GM19240 (cell line): ENCODE measurements around the gene GGT6.
"Not testable (repeated sequence)": the region's sequence is repeated elsewhere in the genome, so short reads cannot be mapped to it uniquely, and the experiment has no call there.

Experiments used
- DNase-seq: peaks from one replicate; pipeline ENCODE4 v3.0.0; 2011; ENCODE audit warnings: low spot score; ENCODE audit not compliant: insufficient read length

GGT6 gene, protein sequence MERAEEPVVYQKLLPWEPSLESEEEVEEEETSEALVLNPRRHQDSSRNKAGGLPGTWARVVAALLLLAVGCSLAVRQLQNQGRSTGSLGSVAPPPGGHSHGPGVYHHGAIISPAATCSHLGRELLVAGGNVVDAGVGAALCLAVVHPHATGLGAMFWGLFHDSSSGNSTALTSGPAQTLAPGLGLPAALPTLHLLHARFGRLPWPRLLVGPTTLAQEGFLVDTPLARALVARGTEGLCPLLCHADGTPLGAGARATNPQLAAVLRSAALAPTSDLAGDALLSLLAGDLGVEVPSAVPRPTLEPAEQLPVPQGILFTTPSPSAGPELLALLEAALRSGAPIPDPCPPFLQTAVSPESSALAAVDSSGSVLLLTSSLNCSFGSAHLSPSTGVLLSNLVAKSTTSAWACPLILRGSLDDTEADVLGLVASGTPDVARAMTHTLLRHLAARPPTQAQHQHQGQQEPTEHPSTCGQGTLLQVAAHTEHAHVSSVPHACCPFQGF

DNA sequence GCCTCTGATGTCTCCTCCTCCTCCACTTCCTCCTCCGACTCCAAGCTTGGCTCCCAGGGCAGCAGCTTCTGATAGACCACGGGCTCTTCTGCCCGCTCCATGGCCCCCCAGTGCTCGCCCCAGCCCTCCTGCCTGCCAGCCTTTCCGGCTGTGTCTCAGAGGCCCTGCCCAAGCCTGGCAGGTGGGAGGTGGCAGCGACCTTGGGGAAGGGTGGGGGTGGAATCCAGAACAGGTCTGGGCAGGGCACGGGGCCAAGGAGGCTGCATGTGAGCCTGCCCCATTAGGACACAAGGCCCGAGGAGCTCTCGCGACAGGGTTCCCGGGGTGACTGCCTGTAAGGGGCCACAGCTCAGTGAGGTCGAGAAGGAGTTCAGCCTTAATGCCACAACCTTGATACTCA is at the start of gene GGT6:
GGT6 (minus strand) TSS at position 157 of the 400 bp plus-strand sequence; CDS start at position 101, 56 bp downstream.
- no peak for DNase-seq

DNA sequence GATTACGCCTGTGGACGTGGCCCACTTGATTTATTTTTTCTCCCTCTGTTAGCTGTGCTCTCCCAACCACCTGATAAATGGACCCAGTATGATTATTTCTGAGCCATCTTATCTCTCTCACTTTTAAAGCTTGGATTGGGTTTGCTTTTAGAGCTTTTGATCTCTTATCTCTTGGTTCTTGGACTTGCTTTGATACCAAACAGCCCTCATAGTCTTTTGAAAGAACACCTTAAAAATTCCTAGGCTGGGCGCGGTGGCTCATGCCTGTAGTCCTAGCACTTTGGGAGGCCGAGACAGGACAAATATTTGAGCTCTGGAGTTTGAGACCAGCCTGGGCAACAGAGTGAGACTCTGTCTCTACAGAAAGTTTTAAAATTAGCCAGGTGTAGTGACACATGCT is 49.8 kb upstream of the GGT6 start:
- DNase-seq: no peak

DNA sequence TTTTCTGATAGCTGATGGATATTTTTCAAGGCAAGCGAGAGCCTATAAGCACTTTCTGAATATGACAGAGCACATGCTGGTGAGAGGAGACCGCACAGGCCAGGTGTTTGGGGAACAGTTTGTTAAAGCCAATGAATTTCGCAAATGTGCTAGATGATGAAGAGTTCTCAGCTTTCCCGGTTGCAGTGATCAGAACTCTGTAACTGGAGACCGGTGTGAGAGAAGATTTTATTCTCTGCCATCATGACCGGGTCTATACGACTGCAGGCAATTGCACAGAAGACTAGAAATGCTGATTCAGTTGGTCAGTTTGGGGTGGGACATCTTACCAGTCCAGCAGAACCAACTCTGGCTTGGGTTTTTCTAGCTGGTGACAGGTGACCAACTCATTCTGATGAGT is 49.4 kb upstream of the GGT6 start:
- no peak for DNase-seq

DNA sequence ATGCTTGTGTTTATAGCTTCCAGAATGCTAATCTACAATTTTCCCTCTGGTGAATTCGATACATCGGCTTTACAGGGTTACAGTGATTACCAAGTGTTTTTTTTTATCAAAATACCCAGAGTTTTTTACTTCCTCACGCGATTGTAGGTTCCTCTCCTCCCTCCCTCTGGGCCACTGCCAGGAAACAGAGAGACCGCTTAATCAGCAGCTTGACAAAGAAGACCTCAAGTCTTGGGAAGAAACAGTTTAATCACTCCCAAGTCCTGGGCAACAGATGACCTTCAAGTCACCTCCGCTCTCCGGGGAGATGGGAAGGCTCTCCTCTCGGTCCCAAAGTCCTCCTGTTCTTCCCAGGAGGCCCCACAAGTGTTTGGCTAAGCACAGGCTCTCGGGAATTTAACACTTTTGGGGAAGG is 47.4 kb upstream of the GGT6 start:
- DNase-seq: no peak

DNA sequence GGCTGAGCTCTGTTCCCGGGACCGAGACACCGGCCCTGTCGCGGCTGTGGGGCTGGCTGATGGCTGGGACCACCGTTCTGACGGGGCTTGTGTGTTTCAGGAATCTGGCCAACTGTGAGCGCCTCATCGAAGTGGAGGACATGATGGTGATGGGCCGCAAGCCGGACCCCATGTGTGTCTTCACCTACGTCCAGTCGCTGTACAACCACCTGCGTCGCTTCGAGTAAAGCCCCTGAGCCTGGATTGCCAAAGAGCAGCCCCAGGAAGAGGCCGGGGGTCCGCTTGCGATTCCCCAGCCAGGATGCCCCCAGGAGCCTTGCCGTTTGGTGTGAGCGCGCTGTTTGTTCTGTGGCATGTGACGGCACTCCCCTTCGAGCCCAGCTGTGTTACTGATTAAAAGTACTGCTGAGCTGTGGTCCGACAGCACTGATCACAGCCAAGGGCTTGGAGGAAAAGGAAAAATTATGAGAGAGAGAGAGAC is 46.9 kb upstream of the GGT6 start:
- DNase-seq: no peak

DNA sequence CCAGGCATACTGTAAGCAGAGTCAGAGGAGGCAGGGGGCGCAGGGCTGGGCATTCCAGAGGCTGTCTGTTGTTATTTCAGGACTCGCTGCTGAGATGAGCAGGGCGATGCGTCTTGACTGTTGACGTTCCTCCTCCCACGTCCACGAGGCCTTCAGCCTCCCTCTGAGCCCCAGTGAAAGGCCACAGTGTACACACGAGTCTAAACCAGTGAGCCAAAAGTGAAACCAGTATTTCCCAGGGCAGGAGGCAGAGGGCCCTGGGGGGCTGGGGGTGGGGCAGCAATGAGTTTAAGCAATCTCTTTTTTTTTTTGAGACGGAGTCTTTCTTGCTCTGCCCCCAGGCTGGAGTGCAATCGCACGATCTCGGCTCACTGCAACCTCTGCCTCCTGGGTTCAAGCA is 45.4 kb upstream of the GGT6 start:
- no peak for DNase-seq

DNA sequence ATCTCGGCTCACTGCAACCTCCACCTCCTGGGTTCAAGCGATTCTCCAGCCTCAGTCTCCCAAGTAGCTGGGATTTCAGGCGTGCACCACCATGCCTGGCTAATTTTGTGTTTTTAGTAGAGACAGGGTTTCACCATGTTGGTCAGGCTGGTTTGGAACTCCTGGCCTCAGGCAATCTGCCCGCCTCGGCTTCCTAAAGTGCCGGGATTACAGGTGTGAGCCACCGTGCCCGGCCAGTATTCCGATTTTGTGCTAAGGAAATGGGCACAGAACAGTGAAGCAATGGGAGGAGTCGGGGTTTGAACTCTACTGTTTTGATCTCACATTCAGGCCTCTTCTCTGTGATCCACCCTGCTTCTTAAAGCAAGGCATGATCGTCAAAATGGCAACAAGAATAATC is 44.4 kb upstream of the GGT6 start:
- not testable (repeated sequence) for DNase-seq

DNA sequence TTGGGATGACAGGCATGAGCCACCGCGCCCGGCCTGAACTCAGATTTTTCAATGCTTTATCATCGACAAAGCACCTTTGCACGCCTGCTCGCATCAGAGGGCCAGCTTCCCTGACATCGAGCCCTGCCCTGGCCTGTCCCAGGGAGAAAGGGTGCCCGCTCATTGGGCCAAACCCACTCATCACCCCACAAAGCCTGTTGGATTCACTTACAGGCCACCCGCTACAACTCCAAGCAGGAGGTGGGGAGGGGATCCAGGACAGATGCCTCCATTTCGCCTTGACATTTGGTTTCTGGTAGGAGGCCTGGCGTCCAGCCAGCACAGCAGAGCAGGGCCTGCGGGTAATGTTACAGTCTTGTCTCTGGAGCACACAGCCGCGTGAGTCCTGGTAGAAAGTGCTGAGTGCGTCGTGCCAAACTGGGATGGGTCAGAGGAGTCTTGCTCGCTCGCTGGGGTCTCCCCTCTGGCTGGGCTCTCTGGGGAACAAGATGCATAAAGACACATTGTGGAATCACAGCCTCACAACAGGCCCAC is 43.8 kb upstream of the GGT6 start:
- no peak for DNase-seq

DNA sequence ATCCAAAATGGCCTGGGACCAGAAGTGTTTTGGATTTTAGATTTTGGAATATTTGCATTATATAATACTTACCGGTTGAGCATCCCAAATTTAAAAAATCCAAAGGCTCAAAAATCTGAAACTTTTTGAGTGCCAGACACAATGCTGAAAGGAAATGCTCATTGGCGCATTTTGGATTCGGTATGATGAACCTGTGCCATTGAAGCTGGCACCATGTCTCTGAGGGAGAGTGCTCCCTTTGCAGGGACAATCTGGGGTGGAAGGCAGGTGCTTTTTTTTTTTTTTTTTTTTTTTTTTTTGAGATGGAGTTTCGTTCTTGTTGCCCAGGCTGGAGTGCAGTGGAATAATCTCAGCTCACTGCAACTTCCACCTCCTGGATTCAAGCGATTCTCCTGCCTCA is 41.7 kb upstream of the GGT6 start:
- DNase-seq: no peak

DNA sequence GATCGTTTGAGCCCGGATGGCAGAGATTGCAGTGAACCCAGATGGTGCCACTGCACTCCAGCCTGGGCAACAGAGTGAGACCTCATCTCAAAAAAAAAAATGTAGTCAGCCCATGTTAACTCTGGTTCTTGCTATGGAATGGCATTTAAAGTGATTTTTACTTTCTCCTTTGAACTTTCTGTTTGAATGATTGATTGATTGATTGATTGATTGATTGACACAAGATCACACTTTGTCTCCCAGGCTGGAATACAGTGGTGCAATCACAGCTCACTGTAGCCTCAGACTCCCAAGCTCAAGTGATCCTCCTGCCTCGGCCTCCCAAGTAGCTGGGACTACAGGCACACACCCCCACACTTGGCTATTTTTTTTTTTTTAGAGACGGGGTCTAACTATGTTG is 40.9 kb upstream of the GGT6 start:
- no peak for DNase-seq

DNA sequence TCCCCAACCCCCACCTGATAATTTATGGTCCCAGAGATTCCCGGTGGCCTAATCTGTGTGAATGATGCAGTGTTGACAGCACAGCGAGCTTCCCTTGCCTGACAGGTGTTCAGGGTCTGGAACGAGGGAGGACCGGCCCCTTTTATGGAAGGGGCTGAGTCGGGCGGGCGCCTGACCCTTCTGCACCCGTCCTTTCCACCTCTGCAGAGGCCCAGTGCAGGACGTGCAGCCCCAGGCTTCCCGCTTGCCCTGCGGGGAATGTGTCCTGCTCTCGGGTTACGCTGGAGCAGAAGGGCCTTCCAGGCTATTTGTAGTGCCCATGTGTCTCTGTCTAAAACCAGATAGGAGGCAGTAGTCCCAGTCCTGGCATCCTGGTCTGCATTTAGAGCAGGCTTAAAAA is 40.2 kb upstream of the GGT6 start:
- DNase-seq: no peak

DNA sequence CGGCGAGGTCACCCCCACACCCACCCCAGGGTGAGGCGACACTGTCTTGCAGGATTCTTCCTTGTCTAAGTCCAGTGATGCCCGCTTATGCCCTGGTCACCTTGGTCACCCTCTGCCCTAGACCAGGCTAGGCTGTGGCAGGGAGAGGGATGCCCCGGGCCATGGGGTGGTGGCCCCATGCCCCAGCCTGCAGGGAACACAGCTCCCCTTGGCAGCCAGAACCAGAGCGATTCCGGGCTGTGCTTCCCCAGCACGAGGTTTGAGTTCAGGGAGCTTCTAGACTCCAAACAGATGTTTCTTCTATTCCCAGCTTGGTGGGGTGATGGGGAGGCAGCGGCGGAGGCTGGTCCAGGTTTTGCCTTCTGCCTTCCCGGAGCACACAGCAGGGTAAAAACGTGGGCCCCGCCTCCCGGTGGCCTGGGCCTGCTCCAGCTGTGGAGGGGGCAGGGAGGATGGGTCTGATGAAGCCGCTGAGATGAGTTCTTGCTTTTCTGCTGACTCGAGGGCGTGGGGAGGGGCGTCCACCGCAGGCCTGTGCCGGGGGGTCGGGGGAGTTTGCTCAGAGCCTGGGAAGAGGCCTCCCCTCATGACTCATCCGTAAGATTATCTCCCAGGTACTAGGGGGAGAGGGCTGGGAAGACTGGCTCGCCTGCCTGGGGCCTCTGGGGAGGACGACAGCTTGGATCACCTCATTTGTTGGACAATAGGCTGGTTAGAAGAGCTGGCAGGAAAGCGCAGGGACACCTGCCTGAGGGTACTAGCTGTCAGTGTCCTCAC is 39.3 kb upstream of the GGT6 start:
- DNase-seq: no peak

DNA sequence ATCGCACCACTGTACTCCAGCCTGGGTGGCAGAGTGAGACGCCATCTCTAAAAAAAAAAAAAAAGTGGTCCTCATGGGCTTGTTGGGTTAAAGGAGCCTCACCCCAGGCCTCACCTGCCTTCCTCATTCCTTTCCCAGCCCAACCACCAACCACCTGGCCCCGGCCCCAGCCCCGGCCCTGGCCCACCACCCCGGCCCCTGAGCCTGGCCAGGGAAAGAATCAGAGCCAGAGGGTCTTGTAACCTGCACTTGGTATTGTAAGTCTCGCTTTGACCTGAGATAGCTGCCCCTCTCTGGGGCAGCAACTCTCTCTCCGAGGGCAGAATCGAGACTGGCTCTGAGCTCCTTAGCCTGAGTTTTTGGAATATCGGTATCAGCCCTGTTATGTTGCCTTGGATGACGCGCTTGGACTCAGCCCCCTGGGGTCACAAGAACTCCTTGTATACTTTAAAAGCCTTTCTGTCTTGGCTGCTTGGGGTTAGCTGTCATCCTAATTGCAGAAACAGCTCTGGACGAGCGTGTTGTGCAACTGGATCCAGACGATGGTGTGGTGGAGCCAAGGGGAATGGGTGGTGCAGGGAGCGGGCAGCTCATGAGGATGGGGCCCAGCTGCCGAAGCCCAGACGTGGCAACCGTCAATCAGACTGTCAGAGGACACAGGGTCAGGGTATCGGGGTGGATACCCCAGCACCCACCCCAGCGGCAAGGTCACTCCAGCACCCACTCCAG is 38.6 kb upstream of the GGT6 start:
- no peak for DNase-seq

DNA sequence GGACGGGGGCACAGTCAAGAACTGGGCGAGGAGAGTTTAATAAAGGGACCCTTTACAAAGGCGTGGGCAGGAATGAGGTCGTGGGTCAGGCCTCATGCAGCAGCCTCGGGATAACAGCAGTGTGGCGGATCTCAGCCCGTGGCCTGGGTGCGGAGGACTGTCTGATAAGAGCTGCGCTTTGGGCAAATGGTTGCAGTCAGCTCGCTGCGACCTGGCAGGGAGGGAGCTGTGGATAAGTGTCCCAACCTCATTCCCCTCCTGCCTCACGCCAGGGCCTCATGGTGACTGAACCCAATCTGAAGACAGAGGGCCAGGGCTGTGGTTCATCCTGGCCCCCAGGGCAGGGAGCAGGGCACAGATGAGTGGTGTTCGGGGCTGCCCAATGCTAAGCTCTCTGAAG is 37.6 kb upstream of the GGT6 start:
- DNase-seq: no peak

DNA sequence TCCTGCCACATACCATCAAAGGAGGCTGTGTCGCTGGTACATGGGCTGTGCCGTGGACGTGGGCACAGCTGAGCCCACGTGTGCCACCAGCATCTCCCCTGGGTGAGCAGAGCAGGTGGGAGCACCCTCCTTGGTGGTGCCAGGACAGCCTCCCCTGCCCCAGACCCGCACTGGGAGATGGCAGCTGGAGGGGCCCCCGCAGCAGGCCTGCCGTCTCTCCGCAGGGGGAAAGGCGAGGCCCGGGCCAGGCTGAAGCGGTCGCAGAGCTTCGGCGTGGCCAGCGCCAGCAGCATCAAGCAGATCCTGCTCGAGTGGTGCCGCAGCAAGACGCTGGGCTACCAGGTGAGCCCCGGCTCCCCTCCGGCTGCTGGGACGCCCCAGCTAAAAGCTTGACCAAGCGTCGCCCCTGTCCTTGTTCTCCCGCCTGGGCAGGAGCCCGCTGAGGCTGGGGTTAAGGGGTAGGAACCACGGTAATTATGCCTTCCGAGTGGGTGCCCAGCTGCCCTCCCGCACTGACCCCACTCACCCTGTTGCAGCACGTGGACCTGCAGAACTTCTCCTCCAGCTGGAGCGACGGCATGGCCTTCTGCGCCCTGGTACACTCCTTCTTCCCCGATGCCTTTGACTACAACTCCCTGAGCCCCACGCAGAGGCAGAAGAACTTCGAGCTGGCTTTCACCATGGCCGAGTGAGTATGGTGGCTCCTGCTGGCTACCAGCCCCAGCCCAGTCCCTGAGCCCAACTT is 36.4 kb upstream of the GGT6 start:
- no peak for DNase-seq

DNA sequence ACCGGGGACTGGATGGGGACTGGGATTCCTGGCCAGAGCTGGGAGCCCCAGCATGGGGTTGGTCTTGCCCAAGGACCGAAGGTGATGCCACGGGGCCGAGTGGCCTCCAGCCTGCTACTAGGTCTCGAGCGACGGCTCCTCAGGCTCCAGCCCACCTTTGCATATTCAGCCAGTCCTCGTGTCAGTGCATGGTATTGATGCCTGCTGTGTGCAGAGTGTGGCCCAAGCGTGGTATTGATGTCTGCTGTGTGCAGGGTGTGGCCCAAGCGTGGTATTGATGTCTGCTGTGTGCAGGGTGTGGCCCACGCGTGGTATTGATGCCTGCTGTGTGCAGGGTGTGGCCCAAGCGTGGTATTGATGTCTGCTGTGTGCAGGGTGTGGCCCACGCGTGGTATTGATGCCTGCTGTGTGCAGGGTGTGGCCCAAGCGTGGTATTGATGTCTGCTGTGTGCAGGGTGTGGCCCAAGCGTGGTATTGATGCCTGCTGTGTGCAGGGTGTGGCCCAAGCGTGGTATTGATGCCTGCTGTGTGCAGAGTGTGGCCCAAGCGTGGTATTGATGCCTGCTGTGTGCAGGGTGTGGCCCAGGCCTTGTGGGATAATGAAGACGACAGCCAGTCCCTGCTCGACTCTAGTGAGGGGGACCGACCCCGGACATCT is 35.4 kb upstream of the GGT6 start:
- DNase-seq: not testable (repeated sequence)

DNA sequence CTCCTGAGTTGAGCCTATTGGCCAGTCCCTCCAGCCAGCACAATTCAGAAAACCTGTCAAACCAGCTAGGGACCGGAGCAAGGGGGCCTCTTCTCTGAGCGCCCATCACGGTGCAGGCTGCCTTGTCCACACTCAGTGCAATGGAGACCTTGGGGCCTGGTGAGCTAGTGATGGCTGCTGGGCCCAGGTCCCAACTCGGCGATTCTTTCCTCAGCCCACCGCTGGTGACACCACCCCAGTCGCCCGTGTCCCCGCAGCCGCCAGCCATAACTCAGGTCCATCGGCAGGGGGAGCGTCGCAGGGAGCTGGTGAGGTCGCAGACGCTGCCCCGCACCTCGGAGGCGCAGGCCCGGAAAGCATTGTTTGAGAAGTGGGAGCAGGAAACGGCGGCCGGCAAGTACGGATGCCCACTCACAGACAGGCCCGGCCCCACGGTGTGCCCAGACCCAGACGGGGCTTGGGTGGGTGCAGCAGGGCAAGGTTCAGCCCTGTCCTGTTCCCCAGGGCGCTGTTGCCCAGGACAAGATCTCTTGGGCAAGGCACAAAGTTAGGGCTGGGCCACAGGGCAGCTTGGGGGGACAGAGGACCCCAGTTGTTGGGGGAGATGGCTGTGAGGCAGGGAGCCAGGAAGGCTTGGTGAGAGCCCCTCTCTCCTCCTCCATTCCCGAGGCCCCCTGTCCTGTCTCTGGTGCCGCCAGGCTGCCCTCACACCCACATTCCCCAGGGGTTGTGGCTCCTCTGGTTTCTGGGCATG is 34.7 kb upstream of the GGT6 start:
- no peak for DNase-seq

DNA sequence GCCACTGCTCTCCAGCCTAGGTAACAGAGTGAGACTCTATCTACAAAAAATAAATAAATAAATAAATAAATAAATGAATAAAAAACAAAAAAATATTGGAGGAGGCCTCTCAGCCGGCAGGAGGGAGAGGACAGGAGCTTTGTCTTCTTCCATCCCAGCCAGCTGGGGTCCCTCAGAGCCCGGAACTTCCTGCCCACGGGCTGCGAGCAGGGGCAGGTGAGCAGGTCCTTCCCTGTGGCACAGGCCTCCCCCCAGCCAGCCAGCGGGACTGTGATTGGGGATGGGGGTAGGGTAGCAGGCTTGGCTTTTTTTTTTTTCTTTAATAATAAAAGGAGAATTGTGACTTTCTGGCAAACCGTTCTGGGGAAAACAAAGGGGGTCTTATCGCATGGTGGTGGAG is 34.0 kb upstream of the GGT6 start:
- DNase-seq: no peak

DNA sequence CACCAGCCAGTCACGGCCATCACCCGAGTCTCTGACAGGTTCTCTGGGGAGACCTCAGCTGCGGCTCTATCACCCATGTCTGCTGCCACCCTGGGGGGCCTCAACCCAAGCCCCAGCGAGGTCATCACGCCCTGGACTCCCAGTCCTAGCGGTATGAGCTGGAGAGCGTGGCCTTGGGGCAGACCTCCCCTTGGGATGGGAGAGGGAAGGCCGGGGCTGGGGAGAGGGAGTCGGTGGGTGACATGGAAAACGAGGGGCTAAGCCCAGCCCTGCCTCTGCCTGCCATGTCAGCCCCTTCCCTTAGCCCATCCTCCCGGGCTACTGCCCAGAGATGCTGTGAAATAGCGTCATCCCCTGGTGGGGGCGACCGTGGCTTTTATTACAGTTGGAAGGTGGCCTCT is 32.6 kb upstream of the GGT6 start:
- DNase-seq: no peak
